Activated naive CD4-positive, alpha-beta T cell treated with anti-CD3 and anti-CD28 coated beads for 36 hours (primary cell): ENCODE results near the gene SAMD8. TPM values are rescaled to one million over a fixed set of nuclear protein-coding genes. Genes with fewer than 3 reads are reported as not detected.
"Not testable (repeated sequence)": the region's sequence is repeated elsewhere in the genome, so short reads cannot be mapped to it uniquely, and the experiment has no call there.

Experiments used
- CTCF ChIA-PET: fragments of 350-600 bp; sonication (Branson Sonifier 250); formaldehyde crosslinking; loops from one replicate; lab custom pipeline; 2021; ENCODE audit warnings: antibody characterized with exemption; lab: Charles Lee
- DNase-seq: peaks from one replicate; pipeline ENCODE4 v3.0.0-alpha.2; 2020
- H3K27ac Mint-ChIP-seq: one replicate; pipeline ENCODE4 v1.8.0; 2021; ENCODE audit warnings: mild to moderate bottlenecking, mixed read lengths
- H3K27me3 Mint-ChIP-seq: one replicate; pipeline ENCODE4 v1.8.0; 2021; ENCODE audit warnings: low read depth, mixed read lengths
- H3K36me3 Mint-ChIP-seq: one replicate; pipeline ENCODE4 v1.8.0; 2021; ENCODE audit warnings: low read depth, mixed read lengths
- H3K4me1 Mint-ChIP-seq: one replicate; pipeline ENCODE4 v1.8.0; 2021; ENCODE audit warnings: low read depth, mixed read lengths
- H3K4me3 Mint-ChIP-seq: one replicate; pipeline ENCODE4 v1.8.0; 2021; ENCODE audit warnings: mild to moderate bottlenecking, moderate library complexity, mixed read lengths
- H3K9me3 Mint-ChIP-seq: one replicate; pipeline ENCODE4 v1.8.0; 2021; ENCODE audit warnings: mixed read lengths
- intact Hi-C: fragments of 100-400 bp; cut with micrococcal nuclease; formaldehyde crosslinking; loops from one replicate; pipeline ENCODE4 v1.15.1; 2023
- total RNA-seq, 2 experiments: library from RNA; stranded (reverse); gene quantifications; one replicate each; pipeline ENCODE4 v1.2.3, GENCODE V29; 2021

Gene SAMD8
- total RNA-seq, 2 experiments from 2014 or later = 15.3 to 16.9 TPM

GRCh38 chr10:75191821-75192568 is 80.5 kb downstream of the SAMD8 start:
- CTCF ChIA-PET = interaction anchor here (0.8 to 1.0 kb wide), 2 partner anchors 18 to 39 kb away, joined by 3 to 5 read pairs; partner anchors contain the start of gene VDAC2
- DNase-seq = no peak
- intact Hi-C loops = no loop called here
- Mint-ChIP-seq H3K9me3 (no peaks in the 10 kb centered on the region), H3K36me3 (no peaks in the 10 kb centered on the region), H3K4me1 (peaks cover 8% of the 10 kb centered on the region), H3K27ac (no peak overlapping the region), H3K4me3 (no peak overlapping the region), H3K27me3 (no peaks in the 10 kb centered on the region)

- H3K4me1 Mint-ChIP-seq, H3K36me3 Mint-ChIP-seq, H3K4me3 Mint-ChIP-seq, DNase-seq, H3K27ac Mint-ChIP-seq, intact Hi-C loops, H3K9me3 Mint-ChIP-seq, H3K27me3 Mint-ChIP-seq: not testable (repeated sequence)
- CTCF ChIA-PET = interaction anchor here (0.6 to 1.0 kb wide), 5 partner anchors 8 to 1072 kb away, joined by 3 to 4 read pairs (median 3); no protein-coding TSS in a partner anchor
These were observed 83.2 kb downstream of the SAMD8 start for GRCh38 chr10:75194625-75195024.

- Mint-ChIP-seq H3K4me3 (no peak overlapping the region), H3K36me3 (no peaks in the 10 kb centered on the region), H3K27ac (no peak overlapping the region), H3K4me1 (no peaks in the 10 kb centered on the region), H3K27me3 (no peaks in the 10 kb centered on the region), H3K9me3 (no peaks in the 10 kb centered on the region)
- DNase-seq = no peak
- intact Hi-C loops = no loop called here
- CTCF ChIA-PET = interaction anchor here (0.7 to 3.0 kb wide), 5 partner anchors 8 to 1072 kb away, joined by 3 to 25 read pairs (median 3); no protein-coding TSS in a partner anchor
These were observed 83.7 kb downstream of the SAMD8 start for GRCh38 chr10:75195035-75195763.

- H3K4me3 Mint-ChIP-seq = no peak overlapping the region
- no peaks in the 10 kb centered on the region for H3K36me3 Mint-ChIP-seq
- CTCF ChIA-PET = interaction anchor here (1.6 to 3.0 kb wide), 2 partner anchors 10 to 39 kb away, joined by 5 to 25 read pairs; partner anchors contain the start of gene COMTD1
- no peak for DNase-seq
- H3K27me3 Mint-ChIP-seq = no peaks in the 10 kb centered on the region
- intact Hi-C loops = no loop called here
- no peaks in the 10 kb centered on the region for H3K4me1 Mint-ChIP-seq
- H3K9me3 Mint-ChIP-seq = no peaks in the 10 kb centered on the region
- no peak overlapping the region for H3K27ac Mint-ChIP-seq
These were observed 85.6 kb downstream of the SAMD8 start for GRCh38 chr10:75197066-75197465.

- no peaks in the 10 kb centered on the region for H3K27me3 Mint-ChIP-seq
- no peaks in the 10 kb centered on the region for H3K36me3 Mint-ChIP-seq
- H3K4me3 Mint-ChIP-seq = no peak overlapping the region
- intact Hi-C loops = no loop called here
- DNase-seq = no peak
- H3K9me3 Mint-ChIP-seq = no peaks in the 10 kb centered on the region
- CTCF ChIA-PET = interaction anchor here (1.6 to 3.0 kb wide), 2 partner anchors 11 to 38 kb away, joined by 5 to 25 read pairs; partner anchors contain the start of gene COMTD1
- no peak overlapping the region for H3K27ac Mint-ChIP-seq
- no peaks in the 10 kb centered on the region for H3K4me1 Mint-ChIP-seq
These were observed 86.5 kb downstream of the SAMD8 start for GRCh38 chr10:75197906-75198305.

- H3K27ac Mint-ChIP-seq, DNase-seq, H3K36me3 Mint-ChIP-seq, H3K4me3 Mint-ChIP-seq, H3K27me3 Mint-ChIP-seq, intact Hi-C loops, H3K9me3 Mint-ChIP-seq, H3K4me1 Mint-ChIP-seq: not testable (repeated sequence)
- CTCF ChIA-PET = interaction anchor here (0.6 to 0.8 kb wide), 3 partner anchors 29 to 1052 kb away, joined by 3 to 4 read pairs (median 3); no protein-coding TSS in a partner anchor
These were observed 88.5 kb downstream of the SAMD8 start for GRCh38 chr10:75199949-75200348.

GRCh38 chr10:75201793-75202307 is 90.4 kb downstream of the SAMD8 start:
- no peaks in the 10 kb centered on the region for H3K36me3 Mint-ChIP-seq
- no peaks in the 10 kb centered on the region for H3K9me3 Mint-ChIP-seq
- no peaks in the 10 kb centered on the region for H3K4me1 Mint-ChIP-seq
- DNase-seq = no peak
- no peak overlapping the region for H3K27ac Mint-ChIP-seq
- CTCF ChIA-PET = interaction anchor here (0.6 kb wide), 1 partner anchor 23 kb away, joined by 3 read pairs; no protein-coding TSS in a partner anchor
- H3K4me3 Mint-ChIP-seq = no peak overlapping the region
- intact Hi-C loops = no loop called here
- H3K27me3 Mint-ChIP-seq = no peaks in the 10 kb centered on the region

GRCh38 chr10:75202321-75203045 is 91.0 kb downstream of the SAMD8 start:
- Mint-ChIP-seq H3K9me3 (no peaks in the 10 kb centered on the region), H3K36me3 (no peaks in the 10 kb centered on the region), H3K27me3 (no peaks in the 10 kb centered on the region), H3K27ac (no peak overlapping the region), H3K4me1 (no peaks in the 10 kb centered on the region), H3K4me3 (no peak overlapping the region)
- CTCF ChIA-PET = no interaction called here
- intact Hi-C loops = no loop called here
- DNase-seq = no peak

GRCh38 chr10:75203046-75203620 is 91.7 kb downstream of the SAMD8 start:
- H3K27me3 Mint-ChIP-seq, H3K27ac Mint-ChIP-seq, H3K36me3 Mint-ChIP-seq, H3K9me3 Mint-ChIP-seq, DNase-seq, H3K4me1 Mint-ChIP-seq, intact Hi-C loops, H3K4me3 Mint-ChIP-seq: not testable (repeated sequence)
- CTCF ChIA-PET = interaction anchor here (2.1 kb wide), 1 partner anchor 15 kb away, joined by 9 read pairs; no protein-coding TSS in a partner anchor

GRCh38 chr10:75203724-75204123 is 92.3 kb downstream of the SAMD8 start:
- H3K36me3 Mint-ChIP-seq = no peaks in the 10 kb centered on the region
- intact Hi-C loops = no loop called here
- H3K27me3 Mint-ChIP-seq = no peaks in the 10 kb centered on the region
- no peaks in the 10 kb centered on the region for H3K9me3 Mint-ChIP-seq
- H3K27ac Mint-ChIP-seq = no peak overlapping the region
- H3K4me1 Mint-ChIP-seq = peaks cover 7% of the 10 kb centered on the region
- no peak for DNase-seq
- CTCF ChIA-PET = interaction anchor here (2.1 kb wide), 1 partner anchor 16 kb away, joined by 9 read pairs; no protein-coding TSS in a partner anchor
- H3K4me3 Mint-ChIP-seq = no peak overlapping the region

- intact Hi-C loops = no loop called here
- no peak overlapping the region for H3K4me3 Mint-ChIP-seq
- CTCF ChIA-PET = interaction anchor here (0.6 kb wide), 1 partner anchor 943 kb away, joined by 4 read pairs; no protein-coding TSS in a partner anchor
- no peaks in the 10 kb centered on the region for H3K9me3 Mint-ChIP-seq
- peaks cover under 1% of the 10 kb centered on the region for H3K36me3 Mint-ChIP-seq
- no peak overlapping the region for H3K27ac Mint-ChIP-seq
- peaks cover 11% of the 10 kb centered on the region for H3K4me1 Mint-ChIP-seq
- no peak for DNase-seq
- no peaks in the 10 kb centered on the region for H3K27me3 Mint-ChIP-seq
These were observed 94.5 kb downstream of the SAMD8 start for GRCh38 chr10:75205908-75206307.
